HG03097 (cell line): ENCODE data around the gene EXD3.
"Not testable (repeated sequence)": the region's sequence is repeated elsewhere in the genome, so short reads cannot be mapped to it uniquely, and the experiment has no call there.

ENCODE experiments used
- ATAC-seq: cut with Tn5 transposase; IDR thresholded peaks from one replicate; pipeline ENCODE4 v1.9.1; 2021; ENCODE audit not compliant: unreplicated experiment, low FRiP score

The EXD3 gene

GRCh38 chr9:137381501-137382443 lies 41.2 kb downstream of the EXD3 start:
- ATAC-seq, result no peak

- no peak for ATAC-seq
These were observed 42.4 kb downstream of the EXD3 start for GRCh38 chr9:137380606-137381005.

GRCh38 chr9:137380171-137380570 lies 42.8 kb downstream of the EXD3 start:
- no peak for ATAC-seq

- ATAC-seq, result no peak
These were observed 43.2 kb downstream of the EXD3 start for GRCh38 chr9:137379761-137380161.

GRCh38 chr9:137378688-137379410 lies 44.1 kb downstream of the EXD3 start:
- ATAC-seq, result not testable (repeated sequence)

- ATAC-seq, result no peak
These were observed 46.6 kb downstream of the EXD3 start for GRCh38 chr9:137376386-137376785.

GRCh38 chr9:137375321-137376058 lies 47.5 kb downstream of the EXD3 start:
- ATAC-seq, result no peak

- ATAC-seq, result no peak
These were observed 48.7 kb downstream of the EXD3 start for GRCh38 chr9:137374131-137374845.

GRCh38 chr9:137373611-137373980 lies 49.4 kb downstream of the EXD3 start:
- ATAC-seq, result no peak

GRCh38 chr9:137372693-137373610 lies 50.0 kb downstream of the EXD3 start:
- ATAC-seq, result no peak

GRCh38 chr9:137371946-137372651 lies 50.9 kb downstream of the EXD3 start:
- ATAC-seq, result no peak

- no peak for ATAC-seq
These were observed 51.4 kb downstream of the EXD3 start for GRCh38 chr9:137371521-137371941.

GRCh38 chr9:137370865-137371520 lies 52.0 kb downstream of the EXD3 start:
- no peak for ATAC-seq

GRCh38 chr9:137369911-137370764 lies 52.8 kb downstream of the EXD3 start:
- ATAC-seq, result no peak

GRCh38 chr9:137369061-137369787 lies 53.7 kb downstream of the EXD3 start:
- ATAC-seq, result no peak

GRCh38 chr9:137368431-137369035 lies 54.4 kb downstream of the EXD3 start:
- no peak for ATAC-seq
